Ovary (tissue), 7 donors: ENCODE data around the gene MSL3B.

Experiments
- DNase-seq, 5 donors: peaks; one replicate each; pipeline ENCODE4 v3.0.0-alpha.2; 2019 to 2020
- H3K27ac ChIP-seq, 2 donors: fragments of 200-600 bp; one replicate each; pipeline versions ENCODE4 v1.5.1 to v1.8.0; 2019 to 2022
- H3K27me3 ChIP-seq: fragments of 200-600 bp; one replicate; pipeline ENCODE4 v1.8.0; 2022
- H3K36me3 ChIP-seq: fragments of 200-600 bp; sonication (generic); one replicate; pipeline ENCODE4 v1.5.1; 2019
- H3K4me1 ChIP-seq: one replicate; pipeline ENCODE4 v1.8.1; 2013; ENCODE audit warnings: mild to moderate bottlenecking, moderate library complexity; ENCODE audit not compliant: insufficient read depth
- H3K4me3 ChIP-seq: fragments of 200-600 bp; sonication (generic); one replicate; pipeline ENCODE4 v1.5.1; 2017
- H3K9me3 ChIP-seq, 2 donors: fragments of 200-600 bp in 1 of 2; sonication (generic) in 1 of 2; one replicate each; pipeline versions ENCODE4 v1.5.1 to v1.8.1; 2013 to 2019; ENCODE audit warnings: mild to moderate bottlenecking in 1 of 2, moderate library complexity in 1 of 2
- EP300 ChIP-seq: sonication (generic); formaldehyde crosslinking; IDR thresholded peaks from one replicate; pipeline ENCODE4 v1.6.1; 2017; ENCODE audit warnings: antibody characterized with exemption
- POLR2A ChIP-seq: fragments of 450-650 bp; IDR thresholded peaks from one replicate; pipeline ENCODE4 v1.6.1; 2017; ENCODE audit warnings: antibody characterized with exemption, mild to moderate bottlenecking, moderate library complexity
- WGBS, 3 donors: extraction: QIAGEN DNeasy Blood & Tissue Kit in 1 of 3; methylation state at CpG; one replicate each; pipeline versions ENCODE4 v1.1.5 to v1.1.7; 2013 to 2017; 5-methylcytosine and 5-hydroxymethylcytosine counted together
- intact Hi-C, 4 donors: fragments of 100-400 bp; cut with DNase I; formaldehyde crosslinking; loops; one replicate each; pipeline versions ENCODE4 v1.11.0 to v1.15.1; 2022 to 2023
- TF ChIP-seq, protein P1 (sequence below), 3 donors: fragments of 450-650 bp in 2 of 3; fragments of 200-600 bp in 1 of 3; IDR thresholded peaks; one replicate each; pipeline versions ENCODE4 v1.5.1 to v1.8.0; 2016 to 2022; ENCODE audit warnings: antibody characterized with exemption in 3 of 3, mild to moderate bottlenecking in 1 of 3
- donor health status: DM: no; HTN: no; CAD: no; lungs with moderate emphysema.
- donor health status: DM: no; HTN: no; CAD: no.
- donor health status: Bipolar disorder and iron deficiency.
- donor health status: DM: no; HTN: no; CAD: no.
- donor health status: DM: yes; HTN: yes; CAD: no.

MSL3B gene

DNA sequence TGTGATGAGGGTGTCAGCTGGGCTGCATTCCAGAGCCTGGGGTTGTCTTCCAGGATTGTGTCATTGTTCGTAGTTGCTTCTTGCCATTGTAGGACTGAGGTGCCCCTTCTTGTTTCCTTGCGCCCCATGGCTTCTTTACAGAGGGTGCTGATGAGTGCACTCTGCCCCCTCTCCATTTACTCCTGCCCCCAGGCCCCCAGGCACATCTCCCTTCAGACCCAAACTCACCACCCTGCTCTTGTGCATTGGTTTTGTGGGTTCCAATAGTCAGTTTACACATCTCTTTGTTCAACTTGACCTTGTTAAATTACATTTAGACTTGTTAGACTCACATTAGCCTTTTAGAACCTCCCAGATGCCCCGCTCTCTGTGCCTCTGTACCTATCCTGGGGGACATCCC lies 47.0 kb downstream of the MSL3B start:
- no peaks in the 10 kb centered on the region for H3K9me3 ChIP-seq
- DNase-seq = no peak
- no peaks in the 10 kb centered on the region for H3K4me1 ChIP-seq
- H3K36me3 ChIP-seq = no peaks in the 10 kb centered on the region
- H3K27me3 ChIP-seq = no peaks in the 10 kb centered on the region
- TF ChIP-seq, protein P1, sequence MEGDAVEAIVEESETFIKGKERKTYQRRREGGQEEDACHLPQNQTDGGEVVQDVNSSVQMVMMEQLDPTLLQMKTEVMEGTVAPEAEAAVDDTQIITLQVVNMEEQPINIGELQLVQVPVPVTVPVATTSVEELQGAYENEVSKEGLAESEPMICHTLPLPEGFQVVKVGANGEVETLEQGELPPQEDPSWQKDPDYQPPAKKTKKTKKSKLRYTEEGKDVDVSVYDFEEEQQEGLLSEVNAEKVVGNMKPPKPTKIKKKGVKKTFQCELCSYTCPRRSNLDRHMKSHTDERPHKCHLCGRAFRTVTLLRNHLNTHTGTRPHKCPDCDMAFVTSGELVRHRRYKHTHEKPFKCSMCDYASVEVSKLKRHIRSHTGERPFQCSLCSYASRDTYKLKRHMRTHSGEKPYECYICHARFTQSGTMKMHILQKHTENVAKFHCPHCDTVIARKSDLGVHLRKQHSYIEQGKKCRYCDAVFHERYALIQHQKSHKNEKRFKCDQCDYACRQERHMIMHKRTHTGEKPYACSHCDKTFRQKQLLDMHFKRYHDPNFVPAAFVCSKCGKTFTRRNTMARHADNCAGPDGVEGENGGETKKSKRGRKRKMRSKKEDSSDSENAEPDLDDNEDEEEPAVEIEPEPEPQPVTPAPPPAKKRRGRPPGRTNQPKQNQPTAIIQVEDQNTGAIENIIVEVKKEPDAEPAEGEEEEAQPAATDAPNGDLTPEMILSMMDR (IDR thresholded peaks at IDR 0.05) = no peak
- TF ChIP-seq POLR2A (no peak), EP300 (no peak)
- intact Hi-C loops = no loop called here
- H3K27ac ChIP-seq = no peak overlapping the region
- H3K4me3 ChIP-seq = no peak overlapping the region
- WGBS, 3 donors = 86 to 93% (median 89%) methylated on average over 3 of the region's 3 CpGs

DNA sequence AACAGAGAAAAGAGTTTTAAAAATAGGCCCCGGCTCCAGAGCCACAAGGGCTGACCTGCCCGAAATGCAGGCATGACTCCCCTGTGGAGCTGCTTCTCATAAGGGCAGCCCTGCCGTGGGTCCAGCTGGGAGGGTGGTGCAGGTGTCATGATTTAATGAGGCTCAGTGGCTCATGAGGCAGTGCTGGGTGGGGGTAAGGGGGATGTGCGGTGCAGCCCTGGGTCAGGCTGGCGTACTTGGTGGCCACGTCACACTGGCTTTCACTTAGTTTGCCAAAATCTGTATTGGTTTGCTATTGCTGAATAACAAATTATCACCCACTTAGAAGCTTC lies 47.4 kb downstream of the MSL3B start:
- no peak for DNase-seq
- Histone ChIP-seq H3K9me3 (no peaks in the 10 kb centered on the region), H3K36me3 (no peaks in the 10 kb centered on the region), H3K27me3 (no peaks in the 10 kb centered on the region), H3K4me3 (no peak overlapping the region), H3K27ac (no peak overlapping the region), H3K4me1 (no peaks in the 10 kb centered on the region)
- TF ChIP-seq POLR2A (no peak), EP300 (no peak)
- TF ChIP-seq, protein P1 (IDR thresholded peaks at IDR 0.05) = no peak
- 75 to 77% (median 75%) methylated on average over 6 of the region's 6 CpGs for WGBS, 3 donors
- intact Hi-C loops = no loop called here

DNA sequence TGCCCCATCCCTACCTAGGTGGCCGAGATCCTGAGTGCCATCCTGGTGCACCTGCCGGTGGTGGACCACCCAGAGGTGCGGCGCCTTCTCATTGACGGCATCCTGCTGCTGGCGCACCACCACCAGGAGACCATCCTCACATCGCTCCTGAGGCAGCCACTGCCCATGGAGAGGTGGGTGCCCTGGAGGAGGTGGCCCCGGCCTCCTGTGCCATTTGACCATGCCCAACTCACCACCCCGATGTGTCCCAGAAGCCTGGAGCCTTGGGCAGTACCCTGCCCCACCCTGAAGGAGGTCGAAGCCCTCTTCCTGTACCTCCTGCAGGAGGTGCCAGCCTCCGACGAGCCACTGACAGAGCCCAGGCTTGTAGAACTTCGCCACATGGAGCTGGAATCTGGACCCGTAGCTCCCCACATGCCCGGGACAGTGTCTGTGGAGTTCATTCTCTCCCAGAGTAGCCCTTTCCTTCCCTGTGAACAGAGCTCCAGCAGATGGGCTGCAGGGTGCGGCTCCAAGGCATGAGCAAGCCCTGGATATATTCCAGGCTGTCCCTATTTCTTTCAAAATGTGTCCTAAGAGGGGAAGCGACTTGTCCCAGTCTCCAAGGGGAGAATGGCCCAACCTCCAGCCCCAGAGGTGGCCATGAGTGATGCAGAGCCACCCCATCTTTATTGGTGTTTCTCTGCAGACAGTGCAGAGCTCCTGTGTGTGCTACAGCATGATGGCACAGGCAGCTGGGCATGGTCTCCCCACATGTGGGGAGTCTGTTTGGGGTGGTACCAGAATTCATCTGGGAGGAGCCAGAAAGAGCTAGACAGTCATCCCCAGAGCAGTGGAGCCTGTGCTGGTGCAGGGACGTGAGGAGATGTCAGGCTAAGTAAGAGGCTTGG lies 48.1 kb downstream of the MSL3B start:
- TF ChIP-seq EP300 = no peak
- TF ChIP-seq, protein P1 (IDR thresholded peaks at IDR 0.05) = no peak
- TF ChIP-seq POLR2A = no peak
- no peaks in the 10 kb centered on the region for H3K36me3 ChIP-seq
- DNase-seq = no peak
- H3K4me1 ChIP-seq = no peaks in the 10 kb centered on the region
- intact Hi-C loops = no loop called here
- H3K27ac ChIP-seq = no peak overlapping the region
- WGBS, 3 donors = 82 to 86% (median 83%) methylated on average over 18 of the region's 18 CpGs
- no peak overlapping the region for H3K4me3 ChIP-seq
- H3K27me3 ChIP-seq = no peaks in the 10 kb centered on the region
- no peaks in the 10 kb centered on the region for H3K9me3 ChIP-seq

DNA sequence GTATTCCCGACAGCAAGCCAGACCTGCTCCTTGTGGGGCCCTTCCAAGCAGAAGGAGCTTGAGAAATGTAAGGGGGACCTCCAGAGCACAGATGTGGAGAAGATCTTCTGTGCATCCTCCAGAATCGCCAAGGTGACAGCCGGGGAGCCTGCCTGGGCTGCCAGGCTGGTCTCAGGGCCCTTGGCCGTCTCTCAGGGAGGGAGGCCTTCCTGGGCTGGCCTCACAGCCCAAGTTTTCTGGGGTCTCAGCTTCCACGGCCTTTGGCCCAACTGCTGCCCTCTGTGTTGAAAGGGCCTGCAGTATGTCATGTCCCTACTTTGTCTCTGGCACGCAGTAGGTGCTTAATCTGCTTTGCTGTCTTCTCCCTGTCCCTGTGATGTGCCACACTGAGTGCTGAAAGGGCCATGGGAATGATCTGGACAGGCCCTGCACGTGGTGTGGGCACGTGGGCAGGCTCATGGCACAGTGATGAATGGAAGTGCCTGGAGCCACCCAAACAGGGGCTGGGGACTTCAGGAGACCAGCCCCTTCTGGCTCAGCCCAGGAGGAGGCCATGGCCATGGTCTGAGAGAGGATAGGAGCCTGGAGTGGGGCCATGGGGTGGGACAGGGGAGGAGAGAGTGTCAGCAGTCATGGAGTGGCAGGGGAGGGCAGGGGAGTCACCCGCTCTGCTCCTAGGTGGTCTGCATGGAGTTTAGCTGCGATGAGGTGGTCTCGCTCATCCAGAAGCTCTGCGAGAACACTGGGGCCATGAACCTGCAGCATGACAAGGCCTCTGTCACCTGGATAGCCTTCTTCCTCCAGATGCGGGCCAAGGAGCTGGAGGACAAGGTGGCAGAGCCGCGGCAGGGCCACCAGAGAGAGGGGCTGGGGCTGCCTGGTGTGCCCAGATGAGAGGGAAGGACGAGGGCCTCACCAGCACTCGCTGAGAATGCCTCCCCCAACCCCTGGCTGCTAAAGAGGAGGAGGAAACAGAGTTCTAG lies 49.3 kb downstream of the MSL3B start:
- TF ChIP-seq EP300 (no peak), POLR2A (no peak)
- TF ChIP-seq, protein P1 (IDR thresholded peaks at IDR 0.05) = no peak

More for the DNA sequence above, 49.3 kb downstream of the MSL3B start:
- intact Hi-C loops = no loop called here
- DNase-seq = no peak
- Histone ChIP-seq H3K9me3 (no peaks in the 10 kb centered on the region), H3K36me3 (no peaks in the 10 kb centered on the region), H3K4me1 (no peaks in the 10 kb centered on the region), H3K4me3 (no peak overlapping the region), H3K27me3 (no peaks in the 10 kb centered on the region), H3K27ac (no peak overlapping the region)
- WGBS, 3 donors = 70 to 72% (median 71%) methylated on average over 17 of the region's 17 CpGs
